Ovary (tissue), 9 donors: ENCODE results near the gene CEP72. TPM values are rescaled to one million over a fixed set of nuclear protein-coding genes. Genes with fewer than 3 reads are reported as not detected.

Experiments
- DNase-seq, 5 donors: peaks; one replicate each; pipeline ENCODE4 v3.0.0-alpha.2; 2019 to 2020
- H3K27ac ChIP-seq, 2 donors: fragments of 200-600 bp; one replicate each; pipeline versions ENCODE4 v1.5.1 to v1.8.0; 2019 to 2022
- H3K27me3 ChIP-seq: fragments of 200-600 bp; one replicate; pipeline ENCODE4 v1.8.0; 2022
- H3K36me3 ChIP-seq: fragments of 200-600 bp; sonication (generic); one replicate; pipeline ENCODE4 v1.5.1; 2019
- H3K4me1 ChIP-seq: one replicate; pipeline ENCODE4 v1.8.1; 2013; ENCODE audit warnings: mild to moderate bottlenecking, moderate library complexity; ENCODE audit not compliant: insufficient read depth
- H3K4me3 ChIP-seq: fragments of 200-600 bp; sonication (generic); one replicate; pipeline ENCODE4 v1.5.1; 2017
- H3K9me3 ChIP-seq, 2 donors: fragments of 200-600 bp in 1 of 2; sonication (generic) in 1 of 2; one replicate each; pipeline versions ENCODE4 v1.5.1 to v1.8.1; 2013 to 2019; ENCODE audit warnings: mild to moderate bottlenecking in 1 of 2, moderate library complexity in 1 of 2
- CTCF ChIP-seq, 3 donors: fragments of 450-650 bp in 2 of 3; fragments of 200-600 bp in 1 of 3; IDR thresholded peaks; one replicate each; pipeline versions ENCODE4 v1.5.1 to v1.8.0; 2016 to 2022; ENCODE audit warnings: antibody characterized with exemption in 3 of 3, mild to moderate bottlenecking in 1 of 3
- EP300 ChIP-seq: sonication (generic); formaldehyde crosslinking; IDR thresholded peaks from one replicate; pipeline ENCODE4 v1.6.1; 2017; ENCODE audit warnings: antibody characterized with exemption
- POLR2A ChIP-seq: fragments of 450-650 bp; IDR thresholded peaks from one replicate; pipeline ENCODE4 v1.6.1; 2017; ENCODE audit warnings: antibody characterized with exemption, mild to moderate bottlenecking, moderate library complexity
- WGBS, 3 donors: extraction: QIAGEN DNeasy Blood & Tissue Kit in 1 of 3; methylation state at CpG; one replicate each; pipeline versions ENCODE4 v1.1.5 to v1.1.7; 2013 to 2017; 5-methylcytosine and 5-hydroxymethylcytosine counted together
- intact Hi-C, 4 donors: fragments of 100-400 bp; cut with DNase I; formaldehyde crosslinking; loops; one replicate each; pipeline versions ENCODE4 v1.11.0 to v1.15.1; 2022 to 2023
- polyA plus RNA-seq, 2 donors: library from polyadenylated mRNA; stranded (reverse); fragments of 200-250 nt in 1 of 2; fragments of 350-450 nt in 1 of 2; fragmentation: Illumina TruSeq in 1 of 2; extraction: RNeasy Lipid Tissue Mini Kit (QIAGEN cat#74804) in 1 of 2; gene quantifications; one replicate each; pipeline ENCODE4 v1.2.3, GENCODE V29; 2013 to 2014
- total RNA-seq, 7 donors: library from RNA; depleted of rRNA in 2 of 7; stranded (reverse); fragments of >200 nt in 2 of 7; fragmentation: NEBNext Ultra II Directional in 3 of 7; extraction: Animal tissue kit (Norgen Biotek cat#: 25700) in 3 of 7; gene quantifications; one replicate each; pipeline versions ENCODE4 v1.1.0 to v1.2.4, GENCODE V29; 2016 to 2023
- donor health status: DM: no; HTN: no; CAD: no; lungs with moderate emphysema.
- donor health status: DM: no; HTN: no; CAD: no.
- donor health status: Bipolar disorder and iron deficiency.
- donor health status: DM: yes; HTN: yes; CAD: no.
- donor health status: DM: no; HTN: no; CAD: no.
- donor health status: DM: yes; HTN: yes; CAD: no.

Gene CEP72
- total and polyA plus RNA-seq, 9 donors, result 1.6 to 11.2 (median 7.7) TPM

- 93 to 95% (median 94%) methylated on average over 13 of the region's 13 CpGs for WGBS, 3 donors
- no peaks in the 10 kb centered on the region for H3K9me3 ChIP-seq
- H3K27ac ChIP-seq, result no peak overlapping the region
- H3K4me1 ChIP-seq, result peaks cover 7% of the 10 kb centered on the region
- no peaks in the 10 kb centered on the region for H3K27me3 ChIP-seq
- DNase-seq, result peak in 1 of 5 donors; percentile 25
- intact Hi-C loops, result no loop called here
- H3K4me3 ChIP-seq, result no peak overlapping the region
- no peaks in the 10 kb centered on the region for H3K36me3 ChIP-seq
- TF ChIP-seq EP300, result no peak
- no peak for TF ChIP-seq POLR2A
- no peak for TF ChIP-seq CTCF (IDR thresholded peaks at IDR 0.05)
Measured at GRCh38 chr5:666816-667498, 54.8 kb downstream of the CEP72 start.

GRCh38 chr5:668283-668995, 56.3 kb downstream of the CEP72 start:
- Histone ChIP-seq H3K36me3 (no peaks in the 10 kb centered on the region), H3K27ac (no peak overlapping the region), H3K9me3 (no peaks in the 10 kb centered on the region), H3K4me3 (no peak overlapping the region), H3K4me1 (peaks cover 21% of the 10 kb centered on the region), H3K27me3 (no peaks in the 10 kb centered on the region)
- intact Hi-C loops, result no loop called here
- TF ChIP-seq POLR2A (no peak), EP300 (no peak), CTCF (IDR thresholded peaks at IDR 0.05) (no peak)
- 79 to 84% (median 82%) methylated on average over 43 to 44 of the region's 44 CpGs for WGBS, 3 donors
- DNase-seq, result no peak

- peak in 2 of 3 donors; percentile 27 to 37 for TF ChIP-seq CTCF (IDR thresholded peaks at IDR 0.05)
- TF ChIP-seq EP300, result no peak
- TF ChIP-seq POLR2A, result no peak
- Histone ChIP-seq H3K36me3 (no peaks in the 10 kb centered on the region), H3K9me3 (no peaks in the 10 kb centered on the region), H3K27me3 (no peaks in the 10 kb centered on the region), H3K4me1 (peaks cover 27% of the 10 kb centered on the region), H3K27ac (no peak overlapping the region), H3K4me3 (no peak overlapping the region)
- 52 to 82% (median 60%) methylated on average over 21 to 40 of the region's 40 CpGs for WGBS, 3 donors
- DNase-seq, result peak in 2 of 5 donors; percentile 46 to 66
- intact Hi-C loops, result no loop called here
Measured at GRCh38 chr5:669111-669841, 57.1 kb downstream of the CEP72 start.

- peaks cover 32% of the 10 kb centered on the region for H3K4me1 ChIP-seq
- peak in 1 of 5 donors; percentile 40 for DNase-seq
Measured at GRCh38 chr5:669842-670395, 57.8 kb downstream of the CEP72 start.

More at GRCh38 chr5:669842-670395, 57.8 kb downstream of the CEP72 start:
- 81 to 91% (median 83%) methylated on average over 14 to 22 of the region's 22 CpGs for WGBS, 3 donors
- Histone ChIP-seq H3K36me3 (no peaks in the 10 kb centered on the region), H3K27ac (no peak overlapping the region), H3K4me3 (no peak overlapping the region), H3K27me3 (no peaks in the 10 kb centered on the region), H3K9me3 (no peaks in the 10 kb centered on the region)
- TF ChIP-seq POLR2A (no peak), EP300 (no peak), CTCF (IDR thresholded peaks at IDR 0.05) (no peak)
- intact Hi-C loops, result loop anchor here (2.0 to 10.0 kb wide), 5 partner anchors 222 to 495 kb away; partner anchors contain the start of genes BRD9 (in 2 of the 4) and TRIP13 (in 2 of the 4)
